ENCODE results near the gene HOMER2. TPM values are rescaled to one million over a fixed set of nuclear protein-coding genes. Genes with fewer than 3 reads are reported as not detected.

Gene HOMER2
- total RNA-seq, 1 experiment from 2014 or later = 14.2 TPM

GRCh38 chr15:82803793-82804574 lies 148.5 kb downstream of the HOMER2 start:
- no peak overlapping the region for H3T11ph ChIP-seq (ENCODE audit: low read length)
- no peaks in the 10 kb centered on the region for H3K4me1 ChIP-seq (ENCODE audit: insufficient read depth, low read length)
- no peak overlapping the region for H3K4me2 ChIP-seq (ENCODE audit: insufficient read depth, insufficient read length, low read length)
- Mint-ChIP-seq H3K27me3 (ENCODE audit: low read depth) (peaks cover 46% of the 10 kb centered on the region), H3K36me3 (ENCODE audit: insufficient read depth in 1 of 3, low read depth in 3 of 3) (no peaks in the 10 kb centered on the region), H3K9me3 (no peaks in the 10 kb centered on the region), H3K4me3 (no peak overlapping the region), H3K4me1 (peaks cover 0 to 7% of the 10 kb centered on the region in 2 experiments; a peak in 2 of 4 replicates), H3K27ac (no peak overlapping the region)
- H3K14ac ChIP-seq (ENCODE audit: insufficient read depth, low read length) = no peak overlapping the region
- no peaks in the 10 kb centered on the region; the same call in 1 of the 2 replicates for H3K27me3 ChIP-seq (ENCODE audit: insufficient read depth, low read length)
- no peak overlapping the region for H2AFZ ChIP-seq (ENCODE audit: low read length)
- no peak overlapping the region for H3K9ac ChIP-seq (ENCODE audit: extremely low read depth, insufficient read length, low read length)
- no peak overlapping the region for H2BK12ac ChIP-seq (ENCODE audit: insufficient read length, low read depth, low read length)
- no CpG with 5 or more reads among the region's 2 CpGs for WGBS (ENCODE audit: extremely low coverage, insufficient read length, low lambda C conversion rate)
- no peak overlapping the region for H3K18ac ChIP-seq (ENCODE audit: insufficient read length, low read depth, low read length)
- no peaks in the 10 kb centered on the region for H3K79me2 ChIP-seq (ENCODE audit: insufficient read depth, low read length)
- H4K20me1 ChIP-seq (ENCODE audit: control insufficient read depth, insufficient read depth, insufficient read length) = no peaks in the 10 kb centered on the region
- H2BK20ac ChIP-seq (ENCODE audit: low read depth, low read length, poor library complexity, severe bottlenecking) = no peak overlapping the region
- no peaks in the 10 kb centered on the region for H3K9me3 ChIP-seq (ENCODE audit: control insufficient read depth, low read depth, low read length)
- H3K27ac ChIP-seq (ENCODE audit: insufficient read length, low read depth, low read length) = no peak overlapping the region
- no peaks in the 10 kb centered on the region for H3K79me1 ChIP-seq (ENCODE audit: insufficient read depth, low read depth, low read length, poor library complexity, severe bottlenecking)
- H4K5ac ChIP-seq (ENCODE audit: insufficient read length, low read depth, low read length) = no peak overlapping the region
- no peak overlapping the region for H2BK5ac ChIP-seq (ENCODE audit: insufficient read length, low read length)
- no peak for DNase-seq
- H2BK120ac ChIP-seq (ENCODE audit: low read depth, low read length, poor library complexity, severe bottlenecking) = no peak overlapping the region
- H3K23ac ChIP-seq (ENCODE audit: insufficient read length, low read depth, low read length) = no peak overlapping the region
- no peak overlapping the region for H4K8ac ChIP-seq (replicated peaks; ENCODE audit: insufficient read length, low read depth, low read length)
- H4K91ac ChIP-seq (ENCODE audit: insufficient read length, low read depth, low read length) = no peak overlapping the region
- H3K4ac ChIP-seq (ENCODE audit: low read depth, low read length) = no peak overlapping the region
- H2AK5ac ChIP-seq (ENCODE audit: insufficient read length, low read length) = no peak overlapping the region
- TF ChIP-seq CTCF (conservative IDR thresholded peaks at IDR 0.05) = no peak
- no peak overlapping the region for H3K56ac ChIP-seq (ENCODE audit: insufficient read length, low read depth, low read length)
- H3K23me2 ChIP-seq (ENCODE audit: insufficient read length, low read depth, low read length, poor library complexity, severe bottlenecking) = no peaks in the 10 kb centered on the region
- no peak overlapping the region for H2BK15ac ChIP-seq (ENCODE audit: low read depth, low read length)

Measured in H9 (cell line).